Measurements from ENCODE around the gene DGKD. TPM values are rescaled to one million over a fixed set of nuclear protein-coding genes. Genes with fewer than 3 reads are reported as not detected.

DGKD gene
- polyA plus RNA-seq, 3 donors: 14.5 to 67.5 (median 16.6) TPM

GRCh38 chr2:233319256-233319655, 35.0 kb upstream of the DGKD start:
- no peak overlapping the region for H3K4me2 ChIP-seq (replicated peaks; ENCODE audit: extremely low read depth, low read length, poor library complexity, severe bottlenecking)
- no peak overlapping the region for H3K4me3 ChIP-seq (replicated peaks in 1 of 3; ENCODE audit: low read depth in 2 of 3, low read length in 3 of 3)
- no peaks in the 10 kb centered on the region for H3K4me1 ChIP-seq (ENCODE audit: control insufficient read depth in 1 of 2, insufficient read depth in 2 of 2, low read length in 2 of 2)
- intact Hi-C loops (cut with micrococcal nuclease): no loop called here
- Mint-ChIP-seq H3K4me3 (no peak overlapping the region), H3K9me3 (no peaks in the 10 kb centered on the region), H3K4me1 (peaks cover 8% of the 10 kb centered on the region), H3K36me3 (no peaks in the 10 kb centered on the region), H3K27me3 (ENCODE audit: low read depth in 3 of 3) (peaks cover 1 to 2% (median 1%) of the 10 kb centered on the region in 3 donors), H3K27ac (no peak overlapping the region)
- 75% methylated on average over 1 of the region's 5 CpGs for WGBS (ENCODE audit: insufficient coverage)
- DNase-seq: no peak
- no peak overlapping the region for H2AFZ ChIP-seq (ENCODE audit: insufficient read depth, low read depth, low read length, poor library complexity, severe bottlenecking)
- H3K36me3 ChIP-seq (replicated peaks in 1 of 2; ENCODE audit: control insufficient read depth in 1 of 2, insufficient read depth in 2 of 2, low read length in 2 of 2): no peaks in the 10 kb centered on the region
- H3K27me3 ChIP-seq (ENCODE audit: control insufficient read depth in 2 of 2, insufficient read depth in 2 of 2, low read length in 2 of 2): no peaks in the 10 kb centered on the region
- TF ChIP-seq CTCF (IDR thresholded peaks at IDR 0.05): no peak
- no peak overlapping the region for H3K27ac ChIP-seq (ENCODE audit: low read depth in 1 of 2, low read length in 2 of 2)
- no peaks in the 10 kb centered on the region for H3K79me2 ChIP-seq (ENCODE audit: insufficient read depth, low read length)
- no peak overlapping the region for H3K9ac ChIP-seq (ENCODE audit: insufficient read depth, low read length, poor library complexity, severe bottlenecking)
- H3K9me3 ChIP-seq (replicated peaks in 1 of 2; ENCODE audit: control insufficient read depth in 1 of 2, insufficient read depth in 1 of 2, low read length in 2 of 2): no peaks in the 10 kb centered on the region
- H4K20me1 ChIP-seq (ENCODE audit: insufficient read depth, low read length): no peaks in the 10 kb centered on the region

GRCh38 chr2:233320470-233320869, 33.8 kb upstream of the DGKD start:
- H4K20me1 ChIP-seq (ENCODE audit: insufficient read depth, low read length): no peaks in the 10 kb centered on the region
- H3K79me2 ChIP-seq (ENCODE audit: insufficient read depth, low read length): no peaks in the 10 kb centered on the region
- H3K9me3 ChIP-seq (replicated peaks in 1 of 2; ENCODE audit: control insufficient read depth in 1 of 2, insufficient read depth in 1 of 2, low read length in 2 of 2): no peaks in the 10 kb centered on the region
- no peak overlapping the region for H3K9ac ChIP-seq (ENCODE audit: insufficient read depth, low read length, poor library complexity, severe bottlenecking)
- 98% methylated on average over 11 of the region's 17 CpGs for WGBS (ENCODE audit: insufficient coverage)
- H3K9me3 Mint-ChIP-seq: peaks cover 0 to 2% (median 0%) of the 10 kb centered on the region in 7 donors
- H3K27ac Mint-ChIP-seq: no peak overlapping the region
- no peak overlapping the region for H2AFZ ChIP-seq (ENCODE audit: insufficient read depth, low read depth, low read length, poor library complexity, severe bottlenecking)
- H3K4me3 ChIP-seq (replicated peaks in 1 of 3; ENCODE audit: low read depth in 2 of 3, low read length in 3 of 3): no peak overlapping the region
- H3K4me2 ChIP-seq (replicated peaks; ENCODE audit: extremely low read depth, low read length, poor library complexity, severe bottlenecking): no peak overlapping the region
- no peaks in the 10 kb centered on the region for H3K4me1 ChIP-seq (ENCODE audit: control insufficient read depth in 1 of 2, insufficient read depth in 2 of 2, low read length in 2 of 2)
- TF ChIP-seq CTCF (IDR thresholded peaks at IDR 0.05): no peak
- no peak for DNase-seq
- H3K4me3 Mint-ChIP-seq: no peak overlapping the region
- peaks cover 11% of the 10 kb centered on the region for H3K4me1 Mint-ChIP-seq
- no peak overlapping the region for H3K27ac ChIP-seq (ENCODE audit: low read depth in 1 of 2, low read length in 2 of 2)
- no peaks in the 10 kb centered on the region for H3K36me3 ChIP-seq (replicated peaks in 1 of 2; ENCODE audit: control insufficient read depth in 1 of 2, insufficient read depth in 2 of 2, low read length in 2 of 2)
- intact Hi-C loops (cut with micrococcal nuclease): no loop called here
- peaks cover 1 to 4% (median 1%) of the 10 kb centered on the region in 3 donors for H3K27me3 Mint-ChIP-seq (ENCODE audit: low read depth in 3 of 3)
- H3K36me3 Mint-ChIP-seq: peaks cover 0 to 1% of the 10 kb centered on the region in 2 donors
- no peaks in the 10 kb centered on the region for H3K27me3 ChIP-seq (ENCODE audit: control insufficient read depth in 2 of 2, insufficient read depth in 2 of 2, low read length in 2 of 2)
